CD14-positive monocyte (primary cell): Measurements from ENCODE around the gene KRTAP5-4. TPM values are rescaled to one million over a fixed set of nuclear protein-coding genes. Genes with fewer than 3 reads are reported as not detected.

ENCODE experiments used
- DNase-seq, 3 donors: peaks; one replicate each; pipeline ENCODE4 v3.0.0-alpha.2; 2011 to 2022
- H2AFZ ChIP-seq: 2 replicates; pipeline ENCODE4 v1.6.0; 2012; ENCODE audit warnings: mild to moderate bottlenecking, low read depth, low read length, inconsistent platforms; ENCODE audit not compliant: insufficient read depth, poor library complexity, severe bottlenecking
- H3K27ac ChIP-seq, 2 donors: 1 replicate in 1 of 2; 2 replicates in 1 of 2; pipeline ENCODE4 v1.5.1; 2012 to 2013; ENCODE audit warnings: low read length in 2 of 2, control low read depth in 1 of 2, inconsistent platforms in 1 of 2, low read depth in 1 of 2, mild to moderate bottlenecking in 1 of 2
- H3K27me3 ChIP-seq, 2 donors: one replicate each; pipeline versions ENCODE4 v1.6.0 to v1.6.1; 2011 to 2013; ENCODE audit warnings: low read length in 2 of 2; ENCODE audit not compliant: control insufficient read depth in 2 of 2, insufficient read depth in 2 of 2
- H3K36me3 ChIP-seq, 2 donors: replicated peaks in 1 of 2; 1 replicate in 1 of 2; 2 replicates in 1 of 2; pipeline versions ENCODE4 v1.5.1 to v1.6.1; 2012 to 2013; ENCODE audit warnings: low read length in 2 of 2, control low read depth in 1 of 2, inconsistent platforms in 1 of 2, mild to moderate bottlenecking in 1 of 2; ENCODE audit not compliant: insufficient read depth in 2 of 2, control insufficient read depth in 1 of 2
- H3K4me1 ChIP-seq, 2 donors: 1 replicate in 1 of 2; 2 replicates in 1 of 2; pipeline versions ENCODE4 v1.5.1 to v1.6.1; 2012 to 2013; ENCODE audit warnings: low read length in 2 of 2, control low read depth in 1 of 2, inconsistent platforms in 1 of 2, mild to moderate bottlenecking in 1 of 2, moderate library complexity in 1 of 2; ENCODE audit not compliant: insufficient read depth in 2 of 2, control insufficient read depth in 1 of 2
- H3K4me2 ChIP-seq: replicated peaks from 2 replicates; pipeline ENCODE3; 2012; ENCODE audit warnings: low read length, moderate library complexity, mild to moderate bottlenecking; ENCODE audit not compliant: poor library complexity, severe bottlenecking; ENCODE audit errors: extremely low read depth
- H3K4me3 ChIP-seq, 3 experiments: fragments of 200-600 bp in 1 of 3; sonication (generic) in 1 of 3; replicated peaks in 1 of 3; 1 replicate in 2 of 3; 2 replicates in 1 of 3; pipeline ENCODE4 v1.5.1; 2011 to 2013; ENCODE audit warnings: low read length in 3 of 3, mild to moderate bottlenecking in 3 of 3, control low read depth in 2 of 3, low read depth in 2 of 3, inconsistent platforms in 1 of 3, moderate library complexity in 1 of 3
- H3K79me2 ChIP-seq: 2 replicates; pipeline ENCODE4 v1.6.0; 2012; ENCODE audit warnings: mild to moderate bottlenecking, control low read depth, inconsistent platforms, low read length, moderate library complexity; ENCODE audit not compliant: insufficient read depth
- H3K9ac ChIP-seq: 2 replicates; pipeline ENCODE4 v1.6.0; 2017; ENCODE audit warnings: low read length, mild to moderate bottlenecking; ENCODE audit not compliant: insufficient read depth, poor library complexity, severe bottlenecking
- H3K9me3 ChIP-seq, 2 donors: replicated peaks in 1 of 2; 1 replicate in 1 of 2; 2 replicates in 1 of 2; pipeline versions ENCODE4 v1.5.1 to v1.6.1; 2012 to 2013; ENCODE audit warnings: low read length in 2 of 2, control low read depth in 1 of 2; ENCODE audit not compliant: control insufficient read depth in 1 of 2, insufficient read depth in 1 of 2
- H4K20me1 ChIP-seq: 2 replicates; pipeline ENCODE4 v1.6.0; 2012; ENCODE audit warnings: mild to moderate bottlenecking, low read length, control low read depth, moderate library complexity; ENCODE audit not compliant: insufficient read depth
- H3K27ac Mint-ChIP-seq, 7 donors: one replicate each; pipeline ENCODE4 v1.8.0; 2020; ENCODE audit warnings: mild to moderate bottlenecking in 7 of 7, mixed read lengths in 7 of 7, moderate library complexity in 6 of 7, inconsistent platforms in 2 of 7
- H3K27me3 Mint-ChIP-seq, 3 donors: one replicate each; pipeline ENCODE4 v1.8.0; 2021 to 2022; ENCODE audit warnings: low read depth in 3 of 3, mild to moderate bottlenecking in 3 of 3, mixed read lengths in 3 of 3, moderate library complexity in 3 of 3, inconsistent platforms in 1 of 3
- H3K36me3 Mint-ChIP-seq, 2 donors: one replicate each; pipeline ENCODE4 v1.8.0; 2020; ENCODE audit warnings: mixed read lengths in 2 of 2, inconsistent platforms in 1 of 2, mild to moderate bottlenecking in 1 of 2
- H3K4me1 Mint-ChIP-seq: one replicate; pipeline ENCODE4 v1.8.0; 2020; ENCODE audit warnings: mild to moderate bottlenecking, mixed read lengths
- H3K4me3 Mint-ChIP-seq, 2 donors: one replicate each; pipeline ENCODE4 v1.8.0; 2020; ENCODE audit warnings: mild to moderate bottlenecking in 2 of 2, mixed read lengths in 2 of 2, moderate library complexity in 1 of 2
- H3K9me3 Mint-ChIP-seq, 7 donors: one replicate each; pipeline ENCODE4 v1.8.0; 2020 to 2022; ENCODE audit warnings: mixed read lengths in 7 of 7, mild to moderate bottlenecking in 6 of 7, moderate library complexity in 6 of 7, inconsistent platforms in 2 of 7
- WGBS: methylation state at CpG from one replicate; pipeline ENCODE4 v1.1.5; 2013; ENCODE audit warnings: missing lambda C conversion rate; ENCODE audit not compliant: insufficient coverage; 5-methylcytosine and 5-hydroxymethylcytosine counted together
- intact Hi-C, 2 donors: fragments of 100-400 bp; cut with micrococcal nuclease; formaldehyde crosslinking; loops; one replicate each; pipeline versions ENCODE4 v1.15.0 to v1.15.1; 2023
- polyA plus RNA-seq, 3 donors: library from polyadenylated mRNA; depleted of rRNA in 1 of 3; unstranded in 2 of 3; stranded (reverse) in 1 of 3; fragments of 300-500 nt in 2 of 3; fragments of >200 nt in 1 of 3; fragmentation: Illumina TruSeq in 2 of 3; gene quantifications; 1 replicate in 2 of 3; 2 replicates in 1 of 3; pipeline ENCODE4 v1.2.3, GENCODE V29; 2012 to 2021
- TF ChIP-seq, protein P1 (sequence below): fragments of 200-600 bp; IDR thresholded peaks from one replicate; pipeline ENCODE4 v1.8.0; 2022; ENCODE audit warnings: antibody characterized with exemption, mild to moderate bottlenecking

The KRTAP5-4 gene
- polyA plus RNA-seq, 3 donors: not detected

DNA sequence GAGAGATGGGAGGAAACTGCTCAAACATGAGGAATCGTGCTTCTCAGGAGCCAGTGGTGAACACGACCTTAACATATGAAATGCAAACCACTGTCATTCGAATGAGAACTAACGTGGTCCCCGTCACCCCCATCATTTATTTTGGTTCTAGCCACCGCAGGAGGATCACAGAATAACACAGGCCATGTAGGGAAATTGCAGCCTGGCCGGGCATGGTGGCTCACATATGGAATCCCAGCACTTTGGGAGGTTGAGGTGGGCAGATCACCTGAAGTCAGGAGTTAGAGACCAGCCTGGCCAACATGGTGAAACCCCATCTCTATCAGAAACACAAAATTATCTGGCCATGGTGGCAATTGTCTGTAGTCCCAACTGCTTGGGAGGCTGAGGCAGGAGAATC lies 34.7 kb upstream of the KRTAP5-4 start:
- no peak overlapping the region for H3K4me3 Mint-ChIP-seq
- no peak overlapping the region for H2AFZ ChIP-seq
- DNase-seq: no peak
- no peaks in the 10 kb centered on the region for H3K4me1 ChIP-seq
- no peaks in the 10 kb centered on the region for H3K36me3 ChIP-seq
- H3K27ac Mint-ChIP-seq: no peak overlapping the region
- peaks cover 42 to 59% (median 47%) of the 10 kb centered on the region in 3 donors for H3K27me3 Mint-ChIP-seq
- no peaks in the 10 kb centered on the region for H3K9me3 ChIP-seq
- TF ChIP-seq, protein P1, sequence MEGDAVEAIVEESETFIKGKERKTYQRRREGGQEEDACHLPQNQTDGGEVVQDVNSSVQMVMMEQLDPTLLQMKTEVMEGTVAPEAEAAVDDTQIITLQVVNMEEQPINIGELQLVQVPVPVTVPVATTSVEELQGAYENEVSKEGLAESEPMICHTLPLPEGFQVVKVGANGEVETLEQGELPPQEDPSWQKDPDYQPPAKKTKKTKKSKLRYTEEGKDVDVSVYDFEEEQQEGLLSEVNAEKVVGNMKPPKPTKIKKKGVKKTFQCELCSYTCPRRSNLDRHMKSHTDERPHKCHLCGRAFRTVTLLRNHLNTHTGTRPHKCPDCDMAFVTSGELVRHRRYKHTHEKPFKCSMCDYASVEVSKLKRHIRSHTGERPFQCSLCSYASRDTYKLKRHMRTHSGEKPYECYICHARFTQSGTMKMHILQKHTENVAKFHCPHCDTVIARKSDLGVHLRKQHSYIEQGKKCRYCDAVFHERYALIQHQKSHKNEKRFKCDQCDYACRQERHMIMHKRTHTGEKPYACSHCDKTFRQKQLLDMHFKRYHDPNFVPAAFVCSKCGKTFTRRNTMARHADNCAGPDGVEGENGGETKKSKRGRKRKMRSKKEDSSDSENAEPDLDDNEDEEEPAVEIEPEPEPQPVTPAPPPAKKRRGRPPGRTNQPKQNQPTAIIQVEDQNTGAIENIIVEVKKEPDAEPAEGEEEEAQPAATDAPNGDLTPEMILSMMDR: no peak
- H3K79me2 ChIP-seq: no peaks in the 10 kb centered on the region
- H3K27ac ChIP-seq: no peak overlapping the region
- no peaks in the 10 kb centered on the region for H4K20me1 ChIP-seq
- peaks cover 0 to 32% of the 10 kb centered on the region in 2 donors for H3K27me3 ChIP-seq
- no peak overlapping the region for H3K4me2 ChIP-seq
- peaks cover 0 to 4% (median 0%) of the 10 kb centered on the region in 7 donors for H3K9me3 Mint-ChIP-seq
- no peak overlapping the region for H3K4me3 ChIP-seq
- WGBS: 76% methylated on average over 7 of the region's 7 CpGs
- intact Hi-C loops: loop anchor here in 1 of 2 donors (5.0 kb wide), 1 partner anchor 36 kb away; no protein-coding TSS in a partner anchor
- H3K4me1 Mint-ChIP-seq: peaks cover 5% of the 10 kb centered on the region
- no peaks in the 10 kb centered on the region for H3K36me3 Mint-ChIP-seq
- H3K9ac ChIP-seq: no peak overlapping the region

DNA sequence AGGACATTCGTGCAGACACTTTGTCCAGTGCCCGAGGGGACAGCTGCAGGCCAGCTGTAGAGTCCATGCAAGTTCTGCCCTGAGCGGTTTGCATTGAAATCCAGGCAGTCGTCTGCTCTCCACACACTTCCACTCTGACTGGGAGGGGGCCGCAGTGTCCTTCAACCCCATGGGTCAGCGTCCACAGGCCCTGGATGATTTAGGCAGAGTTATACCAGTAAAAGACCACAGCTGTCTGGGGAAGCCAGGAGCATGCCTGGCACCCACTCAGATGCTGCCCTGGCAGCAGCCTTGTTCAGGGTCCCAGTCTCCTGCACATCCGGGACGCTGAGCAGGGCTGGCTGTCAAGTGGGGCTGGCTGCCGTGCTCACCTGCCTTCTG lies 34.1 kb upstream of the KRTAP5-4 start:
- no peaks in the 10 kb centered on the region for H3K4me1 ChIP-seq
- peaks cover 5% of the 10 kb centered on the region for H3K4me1 Mint-ChIP-seq
- peaks cover 0 to 4% (median 0%) of the 10 kb centered on the region in 7 donors for H3K9me3 Mint-ChIP-seq
- intact Hi-C loops: loop anchor here in 1 of 2 donors (5.0 kb wide), 1 partner anchor 36 kb away; no protein-coding TSS in a partner anchor
- H3K4me3 ChIP-seq: no peak overlapping the region
- no peaks in the 10 kb centered on the region for H3K36me3 Mint-ChIP-seq
- no peak for DNase-seq
- H3K27me3 Mint-ChIP-seq: peaks cover 43 to 59% (median 44%) of the 10 kb centered on the region in 3 donors
- peaks cover 0 to 32% of the 10 kb centered on the region in 2 donors for H3K27me3 ChIP-seq
- no peak overlapping the region for H3K9ac ChIP-seq
- TF ChIP-seq, protein P1: no peak
- H3K4me2 ChIP-seq: no peak overlapping the region
- H4K20me1 ChIP-seq: no peaks in the 10 kb centered on the region
- H3K27ac ChIP-seq: no peak overlapping the region
- no peaks in the 10 kb centered on the region for H3K79me2 ChIP-seq
- no peak overlapping the region for H2AFZ ChIP-seq
- no peak overlapping the region for H3K4me3 Mint-ChIP-seq
- WGBS: 90% methylated on average over 5 of the region's 9 CpGs
- no peaks in the 10 kb centered on the region for H3K9me3 ChIP-seq
- no peak overlapping the region for H3K27ac Mint-ChIP-seq
- H3K36me3 ChIP-seq: no peaks in the 10 kb centered on the region
